HG02571 (cell line): ENCODE data around the gene FAM168A.
"Not testable (repeated sequence)": the region's sequence is repeated elsewhere in the genome, so short reads cannot be mapped to it uniquely, and the experiment has no call there.

ENCODE experiments used
- ATAC-seq: cut with Tn5 transposase; IDR thresholded peaks from one replicate; pipeline ENCODE4 v1.9.1; 2021; ENCODE audit warnings: mild to moderate bottlenecking, moderate library complexity; ENCODE audit not compliant: unreplicated experiment

The FAM168A gene

DNA sequence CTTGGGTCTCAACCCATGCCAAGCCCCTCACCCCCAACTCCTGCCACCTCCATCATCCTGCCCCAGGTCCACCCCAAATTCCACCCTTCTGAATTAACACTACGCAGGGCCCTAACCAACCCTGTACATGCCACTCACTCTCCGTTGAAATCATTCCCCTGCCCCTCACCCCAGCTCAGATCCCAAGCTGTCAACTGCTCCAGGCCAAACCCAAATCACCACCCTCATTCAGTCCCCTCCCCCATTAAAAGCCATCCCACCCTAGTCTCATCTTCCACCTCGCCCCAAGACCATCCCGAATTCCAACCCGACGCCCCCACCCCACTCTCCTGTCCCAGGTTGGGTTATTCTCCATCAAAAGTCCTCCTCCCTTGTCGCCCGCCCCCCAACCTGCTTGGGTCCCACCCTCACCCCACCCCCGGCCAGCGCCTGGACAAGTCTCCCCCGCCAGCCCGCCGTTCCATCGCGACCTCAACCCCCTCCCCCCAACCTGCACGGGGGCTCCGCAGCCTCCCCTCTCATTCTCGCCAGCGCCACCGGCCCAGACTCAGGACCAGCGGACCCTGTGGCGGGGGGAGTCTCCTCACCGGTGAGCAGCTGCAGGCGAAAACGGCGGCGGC is 466 bp downstream of the FAM168A start:
- ATAC-seq, result no peak

DNA sequence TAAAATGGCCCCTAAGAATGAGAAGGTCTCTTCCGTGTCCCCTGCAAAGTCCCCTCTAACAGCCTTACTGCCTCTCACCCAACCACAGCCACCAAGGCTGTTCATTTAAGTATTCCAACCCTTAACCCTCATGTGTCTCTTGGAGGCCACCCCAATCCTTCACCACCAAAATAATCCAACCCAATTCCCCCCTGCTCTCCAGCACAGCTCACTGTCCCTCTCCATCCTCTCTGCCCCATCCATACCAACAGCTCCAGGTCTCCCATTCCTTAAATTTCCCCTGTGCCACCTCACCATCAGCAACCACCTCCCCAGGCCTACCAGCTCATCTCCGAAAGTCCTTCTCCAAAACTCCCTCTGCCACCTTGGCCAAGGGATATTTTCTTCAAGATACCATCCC is 1.4 kb downstream of the FAM168A start:
- no peak for ATAC-seq

GRCh38 chr11:73592640-73593039 is 5.3 kb downstream of the FAM168A start:
- ATAC-seq, result no peak

DNA sequence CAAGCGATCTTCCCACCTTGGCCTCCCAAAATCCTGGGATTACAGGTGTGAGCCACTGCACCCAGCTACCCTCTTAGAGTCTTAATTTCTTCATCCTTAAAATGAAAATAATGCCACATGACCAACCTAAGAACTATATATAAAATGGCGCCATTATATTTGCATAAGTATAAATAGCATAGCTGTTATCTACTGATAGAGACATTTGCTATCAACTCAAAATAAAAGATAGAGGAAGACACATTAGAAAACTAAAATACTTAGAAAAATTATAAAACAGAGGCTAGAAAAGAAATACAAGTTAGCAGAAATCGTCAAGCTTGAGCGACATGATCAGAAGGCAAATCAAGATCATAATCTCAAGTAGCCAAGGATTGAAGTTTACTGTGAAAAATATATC is 6.2 kb downstream of the FAM168A start:
- no peak for ATAC-seq

GRCh38 chr11:73590991-73591390 is 6.9 kb downstream of the FAM168A start:
- no peak for ATAC-seq

DNA sequence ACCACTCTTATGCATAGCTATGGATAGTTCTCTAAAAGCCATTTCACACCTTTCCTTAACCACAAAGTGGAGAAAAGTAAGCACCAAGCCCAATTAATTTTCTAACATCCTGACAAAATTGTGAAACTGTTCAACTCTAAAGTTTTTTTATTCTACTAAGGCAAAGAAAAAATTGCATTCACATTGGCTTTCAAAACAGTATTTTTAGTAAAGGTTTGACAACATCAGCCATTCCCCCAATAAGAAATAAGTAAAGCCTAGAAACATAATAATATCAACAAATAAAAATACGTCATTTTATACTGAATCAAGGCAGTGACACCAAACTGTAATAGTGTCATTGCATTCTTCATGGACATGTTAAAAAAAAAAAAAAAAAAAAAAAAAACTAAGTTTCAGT is 11.1 kb downstream of the FAM168A start:
- no peak for ATAC-seq

GRCh38 chr11:73585834-73586575 is 11.9 kb downstream of the FAM168A start:
- no peak for ATAC-seq

- ATAC-seq, result no peak
These were observed 13.1 kb downstream of the FAM168A start for GRCh38 chr11:73584831-73585230.

DNA sequence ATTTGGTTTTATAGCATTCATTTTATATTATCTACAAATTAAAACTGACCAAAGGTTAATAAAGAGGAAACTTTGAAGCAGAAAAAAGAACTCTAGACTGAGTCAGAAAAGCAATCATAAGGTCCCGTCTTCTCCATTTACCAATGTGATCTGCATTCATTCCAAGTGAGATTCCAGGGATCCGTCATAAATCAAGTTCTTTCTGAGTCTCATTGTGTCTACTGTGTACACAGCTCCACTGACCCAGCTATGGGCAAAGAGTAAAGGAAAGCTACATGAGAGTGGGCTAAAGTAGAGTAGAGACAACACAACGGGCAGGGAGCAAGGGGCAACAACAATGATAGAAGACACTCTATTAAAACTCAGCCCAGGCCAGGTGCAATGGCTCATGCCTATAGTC is 15.3 kb downstream of the FAM168A start:
- ATAC-seq, result no peak

DNA sequence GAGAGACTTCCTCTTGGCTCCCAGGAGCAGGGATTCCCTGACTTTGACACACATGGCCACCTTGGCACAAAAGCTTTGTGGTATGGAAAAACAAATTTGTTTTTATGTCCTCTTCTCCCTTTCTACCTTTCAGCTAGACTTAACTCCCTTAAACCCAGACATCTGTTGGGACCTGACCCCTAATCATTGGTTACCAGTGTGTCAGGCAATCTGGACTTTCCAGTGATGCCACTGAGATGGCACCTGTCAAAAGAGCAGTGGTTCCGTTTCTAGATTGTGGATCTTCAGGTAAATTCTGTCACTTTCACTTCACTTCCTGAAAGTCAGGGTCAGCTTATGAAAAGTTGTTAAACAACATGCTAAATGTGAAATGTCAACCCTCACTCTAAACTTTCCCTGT is 17.2 kb downstream of the FAM168A start:
- ATAC-seq, result not testable (repeated sequence)

DNA sequence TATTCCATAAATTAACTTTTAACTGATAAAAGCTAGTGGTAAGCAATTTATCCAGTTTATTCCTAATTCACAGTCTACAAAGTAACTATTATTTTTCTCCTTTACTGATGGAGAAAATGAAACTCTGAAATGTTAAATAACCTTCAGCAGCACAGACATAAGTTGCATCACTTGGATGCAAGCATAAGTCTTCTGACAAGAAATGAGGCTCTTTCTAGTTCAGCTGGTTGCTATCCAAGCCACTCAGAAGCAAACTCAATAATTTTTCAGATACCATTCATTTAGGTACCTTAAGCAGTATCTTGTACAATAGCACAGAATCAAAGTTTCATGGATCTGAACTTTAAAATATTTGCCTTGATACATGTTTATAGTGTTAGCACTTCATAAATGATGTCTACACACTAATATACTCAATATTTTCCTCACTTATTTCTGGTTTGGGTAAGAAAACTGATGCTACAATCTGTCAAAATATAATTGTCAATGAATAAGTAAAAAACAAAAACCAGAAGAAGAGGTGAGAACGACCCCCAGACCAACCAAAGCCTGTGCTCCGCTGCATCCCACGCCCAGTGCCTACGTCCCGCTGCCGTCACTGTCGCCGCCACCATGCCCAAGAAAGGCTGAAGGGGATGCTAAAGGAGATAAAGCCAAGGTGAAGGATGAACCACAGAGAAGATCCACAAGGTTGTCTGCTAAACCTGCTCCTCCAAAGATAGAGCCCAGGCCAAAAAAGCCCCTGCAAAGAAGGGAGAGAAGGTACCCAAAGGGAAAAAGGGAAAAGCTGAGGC is 18.1 kb downstream of the FAM168A start:
- ATAC-seq, result no peak

DNA sequence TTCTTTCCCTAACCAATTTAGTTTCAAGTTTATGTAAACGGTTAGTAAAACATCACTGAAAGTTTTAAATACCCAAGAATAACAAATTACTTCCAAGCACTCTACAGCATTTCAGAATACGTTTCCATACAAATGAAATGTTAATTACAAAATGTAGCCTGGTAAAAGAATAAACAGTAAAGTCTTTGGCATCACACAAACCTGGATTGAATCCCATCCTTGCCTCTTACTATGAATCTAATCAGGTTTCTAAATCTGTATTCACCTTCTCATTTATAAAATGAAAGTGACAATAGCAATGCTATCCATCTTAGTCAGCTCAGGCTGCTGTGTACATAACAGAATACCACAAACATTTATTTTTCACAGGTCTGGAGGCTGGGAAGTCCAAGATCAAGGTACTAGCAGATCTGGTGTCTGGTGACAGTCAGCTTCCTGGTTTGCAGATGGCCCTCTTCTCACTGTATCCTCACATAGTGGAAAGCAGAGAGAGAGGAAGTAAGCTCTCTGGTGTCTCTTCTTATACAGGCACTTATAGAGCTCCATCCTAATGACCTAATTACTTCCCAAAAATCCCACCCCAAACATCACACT is 19.2 kb downstream of the FAM168A start:
- no peak for ATAC-seq

GRCh38 chr11:73577496-73577917 is 20.4 kb downstream of the FAM168A start:
- no peak for ATAC-seq

- ATAC-seq, result no peak
These were observed 21.7 kb downstream of the FAM168A start for GRCh38 chr11:73576185-73576614.

GRCh38 chr11:73571982-73572381 is 25.9 kb downstream of the FAM168A start:
- not testable (repeated sequence) for ATAC-seq

- ATAC-seq, result no peak
These were observed 27.3 kb downstream of the FAM168A start for GRCh38 chr11:73570415-73571114.

DNA sequence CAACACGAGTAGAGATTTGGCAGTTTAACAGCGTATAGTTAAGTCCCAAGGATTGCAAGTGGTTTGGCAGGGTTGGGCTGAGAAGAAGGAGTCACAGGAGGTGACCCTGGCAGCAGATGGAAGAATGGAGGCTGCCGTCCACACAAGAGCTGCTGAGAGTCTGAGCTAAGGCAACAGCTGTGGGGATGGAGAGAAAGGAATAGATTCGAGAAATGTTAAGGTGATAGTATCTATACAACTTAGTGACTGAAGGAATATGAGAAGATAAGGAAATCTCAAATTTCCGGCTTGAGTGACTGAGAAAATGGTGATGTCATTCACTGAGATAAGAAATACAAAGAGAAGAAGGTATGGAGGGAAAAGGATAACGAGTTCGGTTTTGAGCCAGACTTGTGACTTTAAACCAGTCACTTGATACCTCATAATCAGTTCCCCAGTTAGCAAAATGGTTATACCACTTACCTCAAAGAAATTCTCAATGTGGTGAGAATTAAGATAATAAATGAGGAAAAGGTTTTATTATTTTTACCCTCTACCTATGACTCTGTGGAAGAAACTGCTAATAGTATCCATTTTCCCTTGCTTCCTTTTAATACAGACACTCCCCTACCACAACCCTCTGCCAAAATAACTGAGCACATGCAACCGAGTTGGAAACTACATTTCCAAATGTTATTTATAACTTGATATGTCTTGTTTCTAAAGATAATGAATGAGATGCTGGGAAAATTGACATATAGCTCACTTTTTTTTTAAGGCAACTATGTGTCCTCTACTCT is 30.7 kb downstream of the FAM168A start:
- no peak for ATAC-seq

GRCh38 chr11:73566422-73566821 is 31.5 kb downstream of the FAM168A start:
- no peak for ATAC-seq

GRCh38 chr11:73565804-73566203 is 32.1 kb downstream of the FAM168A start:
- ATAC-seq, result no peak

DNA sequence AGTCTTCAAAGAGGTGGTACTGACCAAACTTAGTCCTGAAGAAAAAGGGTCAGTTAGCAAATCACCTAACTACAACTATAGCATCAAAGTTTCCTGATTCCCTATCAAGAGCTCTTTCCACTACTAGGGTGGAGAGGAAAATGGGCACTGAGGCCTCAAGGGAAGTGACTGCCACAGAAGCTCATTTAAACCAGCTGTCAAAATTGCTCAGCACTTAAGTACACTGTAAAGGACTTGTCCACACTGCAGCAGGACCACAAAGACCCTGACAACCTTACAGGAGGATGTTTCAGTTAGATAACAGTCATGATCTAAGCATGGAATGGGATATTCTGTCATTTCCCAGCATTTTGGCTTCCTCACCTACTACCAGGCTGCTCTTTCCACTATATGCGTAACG is 33.0 kb downstream of the FAM168A start:
- no peak for ATAC-seq
